Measurements from ENCODE around the gene TIAM1.

DNA sequence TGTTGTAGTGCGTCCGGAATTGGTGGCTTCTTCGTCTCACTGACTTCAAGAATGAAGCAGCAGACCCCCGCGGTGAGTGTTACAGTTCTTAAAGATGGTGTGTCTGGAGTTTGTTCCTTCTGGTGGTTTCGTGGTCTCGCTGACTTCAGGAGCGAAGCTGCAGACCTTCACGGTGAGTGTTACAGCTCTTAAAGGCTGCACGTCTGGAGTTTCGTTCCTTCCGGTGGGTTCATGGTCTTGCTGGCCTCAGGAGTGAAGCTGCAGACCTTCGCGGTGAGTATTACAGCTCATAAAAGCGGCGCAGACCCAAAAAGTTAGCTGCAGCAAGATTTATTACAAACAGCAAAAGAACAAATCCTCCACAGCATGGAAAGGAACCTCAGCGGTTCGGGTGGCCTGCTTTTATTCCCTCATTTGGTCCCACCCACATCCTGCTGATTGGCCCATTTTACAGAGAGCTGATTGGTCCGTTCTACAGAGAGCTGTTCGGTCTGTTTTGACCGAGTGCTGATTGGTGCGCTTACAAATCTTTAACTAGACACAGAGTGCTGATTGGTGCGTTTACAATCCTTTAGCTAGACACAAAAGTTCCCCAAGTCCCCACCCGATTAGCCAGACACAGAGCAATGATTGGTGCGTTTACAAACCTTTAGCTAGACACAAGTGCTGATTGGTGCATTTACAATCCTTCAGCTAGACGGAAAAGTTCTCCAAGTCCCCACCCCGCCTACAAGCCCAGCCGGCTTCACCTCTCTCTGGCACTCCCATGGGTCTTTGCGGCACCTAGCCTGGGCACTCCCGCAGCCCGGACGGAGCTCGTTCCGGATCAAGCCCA lies 256.2 kb downstream of the TIAM1 start:
- TF ChIP-seq, protein P1, sequence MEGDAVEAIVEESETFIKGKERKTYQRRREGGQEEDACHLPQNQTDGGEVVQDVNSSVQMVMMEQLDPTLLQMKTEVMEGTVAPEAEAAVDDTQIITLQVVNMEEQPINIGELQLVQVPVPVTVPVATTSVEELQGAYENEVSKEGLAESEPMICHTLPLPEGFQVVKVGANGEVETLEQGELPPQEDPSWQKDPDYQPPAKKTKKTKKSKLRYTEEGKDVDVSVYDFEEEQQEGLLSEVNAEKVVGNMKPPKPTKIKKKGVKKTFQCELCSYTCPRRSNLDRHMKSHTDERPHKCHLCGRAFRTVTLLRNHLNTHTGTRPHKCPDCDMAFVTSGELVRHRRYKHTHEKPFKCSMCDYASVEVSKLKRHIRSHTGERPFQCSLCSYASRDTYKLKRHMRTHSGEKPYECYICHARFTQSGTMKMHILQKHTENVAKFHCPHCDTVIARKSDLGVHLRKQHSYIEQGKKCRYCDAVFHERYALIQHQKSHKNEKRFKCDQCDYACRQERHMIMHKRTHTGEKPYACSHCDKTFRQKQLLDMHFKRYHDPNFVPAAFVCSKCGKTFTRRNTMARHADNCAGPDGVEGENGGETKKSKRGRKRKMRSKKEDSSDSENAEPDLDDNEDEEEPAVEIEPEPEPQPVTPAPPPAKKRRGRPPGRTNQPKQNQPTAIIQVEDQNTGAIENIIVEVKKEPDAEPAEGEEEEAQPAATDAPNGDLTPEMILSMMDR (IDR thresholded peaks at IDR 0.05; ENCODE audit: low read depth, low read length): no peak
- TF ChIP-seq POLR2A (IDR thresholded peaks at IDR 0.05; ENCODE audit: extremely low read depth, insufficient read length): no peak
- no peak for TF ChIP-seq MYC (IDR thresholded peaks at IDR 0.05; ENCODE audit: low read depth, low read length)
- TF ChIP-seq, protein P2, sequence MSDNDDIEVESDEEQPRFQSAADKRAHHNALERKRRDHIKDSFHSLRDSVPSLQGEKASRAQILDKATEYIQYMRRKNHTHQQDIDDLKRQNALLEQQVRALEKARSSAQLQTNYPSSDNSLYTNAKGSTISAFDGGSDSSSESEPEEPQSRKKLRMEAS (IDR thresholded peaks at IDR 0.05; ENCODE audit: low read depth, low read length): no peak
